Measurements from ENCODE around the gene ATP6V0D1.

DNA sequence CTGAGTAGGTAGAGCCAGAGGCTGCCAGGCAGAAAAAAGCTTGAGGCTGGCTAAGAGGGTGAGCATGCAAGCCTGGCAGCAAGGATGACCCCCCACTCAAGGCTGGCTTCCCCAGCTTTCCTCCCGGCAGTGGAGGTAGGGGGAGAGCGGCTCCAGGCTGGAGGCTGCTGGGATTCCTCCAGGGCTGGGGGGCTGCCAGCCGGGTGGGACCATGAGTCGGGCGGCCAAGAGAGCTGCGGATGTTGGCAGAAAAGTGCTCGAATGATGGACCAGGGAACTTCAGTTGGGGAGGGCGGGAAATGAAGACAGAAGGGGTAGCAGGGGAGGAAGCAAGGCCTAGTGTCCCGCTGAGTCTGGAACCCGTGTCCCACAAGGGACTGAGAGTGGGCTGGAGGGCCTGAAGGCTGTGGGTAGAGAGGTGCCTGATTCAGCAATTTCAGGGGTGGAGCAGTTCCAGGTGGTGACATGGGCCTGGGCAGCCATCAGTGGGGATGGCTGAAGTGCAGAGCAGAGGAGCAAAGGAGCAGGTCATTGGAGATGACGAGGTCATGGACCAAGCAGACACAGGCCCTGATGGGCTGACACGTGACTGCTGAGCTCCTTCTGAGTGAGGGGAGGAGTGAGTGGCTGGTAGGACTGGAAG lies 29.8 kb downstream of the ATP6V0D1 start:
- TF ChIP-seq, protein P1, sequence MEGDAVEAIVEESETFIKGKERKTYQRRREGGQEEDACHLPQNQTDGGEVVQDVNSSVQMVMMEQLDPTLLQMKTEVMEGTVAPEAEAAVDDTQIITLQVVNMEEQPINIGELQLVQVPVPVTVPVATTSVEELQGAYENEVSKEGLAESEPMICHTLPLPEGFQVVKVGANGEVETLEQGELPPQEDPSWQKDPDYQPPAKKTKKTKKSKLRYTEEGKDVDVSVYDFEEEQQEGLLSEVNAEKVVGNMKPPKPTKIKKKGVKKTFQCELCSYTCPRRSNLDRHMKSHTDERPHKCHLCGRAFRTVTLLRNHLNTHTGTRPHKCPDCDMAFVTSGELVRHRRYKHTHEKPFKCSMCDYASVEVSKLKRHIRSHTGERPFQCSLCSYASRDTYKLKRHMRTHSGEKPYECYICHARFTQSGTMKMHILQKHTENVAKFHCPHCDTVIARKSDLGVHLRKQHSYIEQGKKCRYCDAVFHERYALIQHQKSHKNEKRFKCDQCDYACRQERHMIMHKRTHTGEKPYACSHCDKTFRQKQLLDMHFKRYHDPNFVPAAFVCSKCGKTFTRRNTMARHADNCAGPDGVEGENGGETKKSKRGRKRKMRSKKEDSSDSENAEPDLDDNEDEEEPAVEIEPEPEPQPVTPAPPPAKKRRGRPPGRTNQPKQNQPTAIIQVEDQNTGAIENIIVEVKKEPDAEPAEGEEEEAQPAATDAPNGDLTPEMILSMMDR (IDR thresholded peaks at IDR 0.05; ENCODE audit: low read depth, low read length) = no peak
- TF ChIP-seq EZH2phosphoT487 (IDR thresholded peaks at IDR 0.05; ENCODE audit: low read depth) = no peak

Data from OCI-LY3 (cell line).